GM19025 (cell line): ENCODE measurements around the gene ZDHHC17.
"Not testable (repeated sequence)": the region's sequence is repeated elsewhere in the genome, so short reads cannot be mapped to it uniquely, and the experiment has no call there.

Source experiments
- ATAC-seq: cut with Tn5 transposase; IDR thresholded peaks from one replicate; pipeline ENCODE4 v1.9.1; 2021; ENCODE audit warnings: mild to moderate bottlenecking, low read depth, moderate library complexity; ENCODE audit not compliant: unreplicated experiment

ZDHHC17 gene

GRCh38 chr12:76763746-76764675 is at the start of gene ZDHHC17:
TSS of gene ZDHHC17 (plus strand) at chr12:76764115. CDS start at chr12:76764237, 122 bp downstream.
- ATAC-seq = peak; percentile 88

- no peak for ATAC-seq
Observed at GRCh38 chr12:76714415-76714814, 49.5 kb upstream of the ZDHHC17 start.

GRCh38 chr12:76714861-76715260 is 49.1 kb upstream of the ZDHHC17 start:
- no peak for ATAC-seq

- no peak for ATAC-seq
Observed at GRCh38 chr12:76715332-76715731, 48.6 kb upstream of the ZDHHC17 start.

- ATAC-seq = no peak
Observed at GRCh38 chr12:76717314-76717713, 46.6 kb upstream of the ZDHHC17 start.

- ATAC-seq = no peak
Observed at GRCh38 chr12:76719171-76720041, 44.5 kb upstream of the ZDHHC17 start.

- ATAC-seq = no peak
Observed at GRCh38 chr12:76720068-76720467, 43.8 kb upstream of the ZDHHC17 start.

GRCh38 chr12:76726626-76727025 is 37.3 kb upstream of the ZDHHC17 start:
- no peak for ATAC-seq

GRCh38 chr12:76732188-76732587 is 31.7 kb upstream of the ZDHHC17 start:
- ATAC-seq = not testable (repeated sequence)

GRCh38 chr12:76737689-76738088 is 26.2 kb upstream of the ZDHHC17 start:
- not testable (repeated sequence) for ATAC-seq

GRCh38 chr12:76738824-76739579 is 24.9 kb upstream of the ZDHHC17 start:
- no peak for ATAC-seq

- ATAC-seq = no peak
Observed at GRCh38 chr12:76739896-76740295, 24.0 kb upstream of the ZDHHC17 start.

- no peak for ATAC-seq
Observed at GRCh38 chr12:76740501-76740900, 23.4 kb upstream of the ZDHHC17 start.

GRCh38 chr12:76745343-76745742 is 18.6 kb upstream of the ZDHHC17 start:
- ATAC-seq = no peak

- ATAC-seq = no peak
Observed at GRCh38 chr12:76746516-76746915, 17.4 kb upstream of the ZDHHC17 start.

- ATAC-seq = no peak
Observed at GRCh38 chr12:76747245-76747644, 16.7 kb upstream of the ZDHHC17 start.

GRCh38 chr12:76755829-76756379 is 8.0 kb upstream of the ZDHHC17 start:
- no peak for ATAC-seq

- no peak for ATAC-seq
Observed at GRCh38 chr12:76757694-76758093, 6.2 kb upstream of the ZDHHC17 start.

- ATAC-seq = no peak
Observed at GRCh38 chr12:76762601-76762980, 1.3 kb upstream of the ZDHHC17 start.

- ATAC-seq = no peak
Observed at GRCh38 chr12:76764856-76765255, 941 bp downstream of the ZDHHC17 start.
